GM12801 (cell line): ENCODE results near the gene MTIF3.

Experiments
- CTCF ChIP-seq: IDR thresholded peaks from one replicate; pipeline ENCODE4 v1.5.1; 2011; ENCODE audit warnings: control low read depth; ENCODE audit not compliant: insufficient read length; ENCODE audit errors: extremely low read depth

Gene MTIF3

GRCh38 chr13:27401210-27401609, 49.2 kb downstream of the MTIF3 start:
- TF ChIP-seq CTCF, result no peak

GRCh38 chr13:27398360-27398759, 52.0 kb downstream of the MTIF3 start:
- no peak for TF ChIP-seq CTCF

GRCh38 chr13:27396252-27396846, 54.0 kb downstream of the MTIF3 start:
- no peak for TF ChIP-seq CTCF

- TF ChIP-seq CTCF, result no peak
These were observed 55.3 kb downstream of the MTIF3 start for GRCh38 chr13:27395007-27395510.

GRCh38 chr13:27393101-27393500, 57.3 kb downstream of the MTIF3 start:
- no peak for TF ChIP-seq CTCF

- no peak for TF ChIP-seq CTCF
These were observed 58.9 kb downstream of the MTIF3 start for GRCh38 chr13:27391471-27391870.

GRCh38 chr13:27389891-27390290, 60.5 kb downstream of the MTIF3 start:
- TF ChIP-seq CTCF, result no peak
